GM21737 (cell line): ENCODE data around the gene MOG.

Experiments used
- ATAC-seq: cut with Tn5 transposase; IDR thresholded peaks from one replicate; pipeline ENCODE4 v1.9.1; 2021; ENCODE audit warnings: mild to moderate bottlenecking, moderate library complexity; ENCODE audit not compliant: unreplicated experiment

Gene MOG

GRCh38 chr6:29656798-29657197 is at the start of gene MOG:
Gene MOG (plus strand): TSS chr6:29657092. CDS start chr6:29657210, 118 bp downstream.
- no peak for ATAC-seq

DNA sequence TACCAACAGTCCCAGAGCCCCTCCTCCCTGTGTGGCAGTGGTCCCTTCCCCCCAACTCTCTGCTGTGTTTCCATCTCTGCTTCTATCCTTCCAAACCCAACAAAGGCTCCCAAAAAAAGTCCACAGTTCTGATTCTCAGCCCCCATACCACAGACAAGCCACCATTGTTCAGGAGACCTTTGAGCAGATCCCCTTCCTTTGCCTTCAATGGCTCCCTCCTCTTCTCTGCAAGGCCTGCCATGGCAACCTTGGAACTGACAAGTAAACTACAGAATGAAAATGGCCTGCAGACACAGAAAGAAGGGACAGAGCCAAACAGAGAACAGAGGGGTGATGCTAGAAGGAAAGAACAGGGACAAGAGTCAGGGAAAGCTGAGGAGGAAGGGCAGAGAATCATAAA is 48.8 kb upstream of the MOG start:
- no peak for ATAC-seq

- no peak for ATAC-seq
These were observed 46.4 kb upstream of the MOG start for GRCh38 chr6:29610540-29610939.

DNA sequence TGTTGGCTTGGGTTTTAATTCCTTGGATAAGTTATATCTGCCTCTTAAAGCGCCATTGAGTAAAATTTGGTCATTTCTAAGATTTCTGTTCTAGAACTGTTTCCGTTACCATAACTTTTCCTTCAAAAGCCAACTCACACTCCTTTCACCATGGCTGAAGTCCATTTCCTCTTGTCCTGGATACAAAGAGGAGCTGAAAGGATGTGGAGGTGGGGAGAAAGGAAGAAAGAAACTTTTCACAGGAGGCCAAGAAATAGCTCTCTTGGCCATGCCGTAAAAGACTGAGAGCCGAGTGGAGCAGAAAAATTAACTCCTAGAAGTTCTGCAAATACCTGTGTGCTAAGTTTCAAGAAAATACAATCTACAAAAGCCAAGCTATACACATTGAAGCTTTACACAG is 45.5 kb upstream of the MOG start:
- no peak for ATAC-seq

GRCh38 chr6:29617782-29618554 is 38.9 kb upstream of the MOG start:
- ATAC-seq = no peak

DNA sequence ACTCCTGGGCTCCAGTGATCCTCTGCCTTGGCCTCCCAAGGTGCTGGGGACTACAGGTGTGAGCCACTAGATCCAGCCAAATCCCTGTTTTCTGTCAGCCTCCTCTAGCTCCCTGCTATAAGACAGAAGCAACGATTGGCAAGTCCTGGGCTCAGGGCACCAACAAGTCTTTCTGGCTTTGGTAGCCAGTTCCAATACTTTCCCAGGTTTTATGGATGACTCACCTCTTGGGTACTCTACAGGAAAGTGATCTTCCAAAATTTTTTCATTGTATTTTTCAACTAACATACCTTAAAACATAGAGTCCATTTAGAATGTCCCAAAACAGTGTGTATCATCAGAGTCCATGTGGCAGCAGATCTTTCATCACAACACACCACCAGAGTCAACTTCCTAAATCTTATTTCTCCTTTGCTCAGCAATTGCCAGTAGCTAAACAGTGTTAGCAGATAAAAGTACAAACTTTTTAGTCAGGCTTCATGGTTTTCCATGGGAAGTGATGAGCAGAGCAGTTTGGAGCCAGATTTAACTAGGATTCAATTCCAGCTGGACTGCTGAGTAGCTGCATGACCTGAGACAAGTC is 37.2 kb upstream of the MOG start:
- ATAC-seq = no peak

GRCh38 chr6:29620630-29621029 is 36.3 kb upstream of the MOG start:
- ATAC-seq = no peak

DNA sequence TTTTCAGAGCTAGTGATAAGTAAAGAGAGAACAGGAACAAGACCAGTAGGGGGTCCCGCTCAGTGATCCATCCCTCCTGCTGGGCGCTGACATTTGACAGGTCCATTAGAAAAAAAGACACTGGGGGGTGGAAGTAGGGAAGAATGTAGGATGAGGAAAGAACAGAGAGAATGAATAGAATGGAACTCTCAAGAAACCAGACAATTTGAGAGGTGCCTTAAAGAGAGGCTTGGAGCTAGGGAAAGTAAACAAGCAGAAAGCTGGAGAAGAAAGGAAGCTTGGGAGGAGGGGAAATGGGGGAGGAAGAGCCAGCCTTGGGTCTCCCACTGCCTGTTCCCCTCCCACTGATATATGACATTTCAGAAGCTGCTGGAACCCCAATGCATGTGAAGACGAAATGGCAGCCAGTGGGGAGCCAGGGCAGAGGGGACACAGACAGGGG is 32.4 kb upstream of the MOG start:
- no peak for ATAC-seq

- no peak for ATAC-seq
These were observed 31.5 kb upstream of the MOG start for GRCh38 chr6:29625337-29625930.

- ATAC-seq = no peak
These were observed 29.7 kb upstream of the MOG start for GRCh38 chr6:29626948-29627754.

DNA sequence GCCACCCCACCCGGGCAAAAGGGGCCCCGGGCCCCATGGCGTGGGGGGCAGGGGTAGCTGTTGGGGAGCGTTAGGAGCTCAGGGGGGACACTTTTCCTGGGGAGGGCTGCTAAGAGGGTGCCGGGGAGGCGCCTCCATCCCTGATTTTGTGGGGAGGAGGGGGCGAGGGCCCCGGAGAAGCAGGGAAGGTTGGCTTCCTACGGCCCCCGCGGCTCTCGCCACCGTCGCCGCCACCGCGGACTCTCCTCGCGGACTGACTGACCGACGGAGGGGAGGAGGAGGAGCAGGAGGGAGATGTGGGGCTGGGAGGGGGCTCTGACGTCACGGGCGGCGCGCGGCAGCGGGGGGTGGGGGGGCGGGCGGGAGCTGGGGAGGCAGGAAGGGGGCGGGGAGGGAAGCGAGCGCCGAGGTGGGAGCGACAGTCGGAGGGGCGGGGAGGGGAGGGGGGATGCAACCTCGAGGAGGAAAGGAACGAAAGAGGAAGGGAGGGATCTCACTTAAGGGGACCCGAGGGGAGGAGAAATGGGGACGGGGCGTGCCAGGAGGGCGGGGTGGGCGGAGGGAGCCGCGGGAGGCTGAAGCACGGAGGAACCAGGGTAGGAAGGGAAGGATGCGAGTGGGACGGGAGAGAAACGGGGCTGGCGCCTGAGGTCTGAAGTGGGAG is 29.0 kb upstream of the MOG start:
- no peak for ATAC-seq

GRCh38 chr6:29628419-29629281 is 28.2 kb upstream of the MOG start:
- no peak for ATAC-seq

DNA sequence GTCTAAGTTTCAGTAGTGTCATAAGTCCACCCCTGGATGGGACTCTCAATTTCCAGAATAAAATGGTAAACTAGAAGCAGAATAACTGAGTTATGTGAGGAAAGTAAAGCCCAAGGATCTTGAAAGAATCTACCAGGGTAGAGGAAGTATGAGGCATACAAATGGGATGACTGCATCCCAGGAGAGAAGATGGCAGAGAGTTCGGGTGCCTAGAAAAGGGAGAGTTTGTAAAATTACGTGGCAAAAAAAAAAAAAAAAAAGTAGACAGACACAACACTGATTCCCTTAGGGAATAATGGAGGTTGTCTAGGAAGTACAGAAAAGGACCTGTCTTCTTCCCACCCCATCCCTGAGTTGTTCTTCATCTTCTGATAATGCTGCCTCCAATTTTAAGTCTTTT is 27.3 kb upstream of the MOG start:
- ATAC-seq = no peak

- ATAC-seq = no peak
These were observed 26.6 kb upstream of the MOG start for GRCh38 chr6:29630315-29630714.

DNA sequence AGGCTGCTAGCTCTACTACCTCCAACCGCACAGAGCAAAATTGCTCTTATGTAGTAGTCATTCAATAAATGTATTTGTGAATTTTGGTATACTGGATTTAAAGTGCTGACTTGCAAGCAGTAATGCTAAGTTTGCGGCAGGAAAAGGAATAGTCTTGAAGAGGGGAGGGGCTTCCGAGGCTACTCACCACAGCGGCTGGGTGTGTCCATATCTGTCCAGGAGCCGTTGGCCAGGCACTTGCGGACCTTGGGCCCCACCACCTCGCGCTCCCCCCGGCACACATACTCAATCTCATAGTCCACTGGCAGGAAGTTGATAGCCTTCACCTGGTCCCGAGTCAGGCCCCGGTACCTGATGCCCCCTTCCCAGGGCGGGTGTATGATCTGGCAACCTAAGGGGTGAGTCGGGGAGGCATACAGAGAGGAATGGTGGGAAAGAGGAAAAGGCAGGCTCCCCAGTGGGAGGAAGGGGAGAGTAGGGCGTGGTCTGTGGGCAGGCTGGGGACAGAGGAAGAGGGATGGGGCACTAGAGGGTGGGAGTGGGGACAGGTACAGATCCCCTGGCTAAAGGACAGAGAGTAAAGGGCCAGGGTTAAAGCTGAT is 25.6 kb upstream of the MOG start:
- ATAC-seq = no peak

- peak; percentile 25 for ATAC-seq
These were observed 24.8 kb upstream of the MOG start for GRCh38 chr6:29631860-29632731.

DNA sequence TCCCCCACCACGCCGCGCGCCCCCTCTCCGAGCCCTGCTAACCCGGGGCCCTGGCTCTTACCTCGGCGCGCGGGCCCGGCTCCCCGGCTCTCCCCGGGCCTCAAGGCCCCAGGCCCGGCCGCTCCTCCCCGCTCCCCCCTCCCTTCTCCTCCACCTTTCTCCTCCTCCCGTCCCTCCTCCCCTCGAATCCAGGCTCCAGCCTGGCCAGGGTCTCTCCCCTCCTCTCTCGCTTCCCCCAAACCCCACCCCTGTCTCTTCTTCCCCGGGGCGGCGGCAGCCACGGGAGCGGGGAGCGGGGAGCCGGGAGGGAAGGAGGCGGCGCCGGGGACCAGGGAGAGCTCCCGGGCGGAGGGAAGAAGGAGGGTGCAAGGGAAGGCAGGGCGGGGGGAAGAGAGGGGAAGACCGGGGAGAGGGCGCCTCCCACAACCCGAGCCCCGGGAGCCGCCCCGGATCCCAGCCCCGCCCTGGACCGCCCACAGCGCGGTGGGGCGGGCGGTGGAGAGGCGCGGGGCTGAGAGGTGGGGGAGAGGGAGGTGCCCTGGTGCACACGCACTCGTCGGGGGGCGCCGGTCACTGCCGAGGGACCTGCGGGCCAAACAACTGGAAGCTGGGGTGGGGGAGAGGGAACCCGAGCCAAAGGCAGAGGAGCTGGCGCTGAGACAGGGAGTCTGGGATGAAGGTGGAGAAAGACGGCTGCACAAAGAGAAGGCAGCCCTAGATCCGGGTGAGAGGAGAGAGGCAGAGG is 23.9 kb upstream of the MOG start, which contains the start of gene GABBR1:
Gene GABBR1, minus strand, starts transcription at position 395 of the 745 bp plus-strand sequence. CDS start 798 bp downstream, outside the sequence.
- ATAC-seq = peak; percentile 75

- ATAC-seq = no peak
These were observed 23.4 kb upstream of the MOG start for GRCh38 chr6:29633534-29633905.
